Peyer's patch (tissue), 4 donors: ENCODE measurements around the gene BMP8B.

Source experiments
- POLR2A ChIP-seq, 2 donors: fragments of 450-650 bp; IDR thresholded peaks; one replicate each; pipeline ENCODE4 v1.5.1; 2017; ENCODE audit warnings: antibody characterized with exemption in 2 of 2, mild to moderate bottlenecking in 2 of 2, moderate library complexity in 2 of 2
- TF ChIP-seq, protein P1 (sequence below), 6 experiments: fragments of 450-650 bp in 4 of 6; fragments of 200-600 bp in 2 of 6; sonication (generic) in 1 of 6; IDR thresholded peaks; one replicate each; pipeline ENCODE4 v1.5.1; 2017 to 2019; ENCODE audit warnings: antibody characterized with exemption in 6 of 6, mild to moderate bottlenecking in 3 of 6, moderate library complexity in 1 of 6

DNA sequence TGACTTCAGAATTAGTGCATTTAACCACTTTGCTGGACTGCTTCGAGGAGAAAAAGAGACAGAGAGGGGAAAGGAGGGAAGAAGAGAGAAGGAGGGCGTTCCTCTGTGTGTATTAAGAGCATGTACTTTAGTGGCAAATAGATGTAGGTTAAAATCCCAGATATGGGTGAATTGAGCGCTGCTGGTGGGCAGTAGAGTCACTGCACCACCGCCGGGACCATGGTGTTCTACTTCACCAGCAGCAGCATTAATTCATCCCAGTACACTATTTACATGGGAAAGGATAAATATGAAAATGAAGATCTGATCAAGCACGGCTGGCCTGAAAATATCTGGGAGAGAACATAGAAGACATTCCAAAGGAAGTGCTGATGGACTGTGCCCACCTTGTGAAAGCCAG, 70.9 kb downstream of the BMP8B start:
- TF ChIP-seq, protein P1, sequence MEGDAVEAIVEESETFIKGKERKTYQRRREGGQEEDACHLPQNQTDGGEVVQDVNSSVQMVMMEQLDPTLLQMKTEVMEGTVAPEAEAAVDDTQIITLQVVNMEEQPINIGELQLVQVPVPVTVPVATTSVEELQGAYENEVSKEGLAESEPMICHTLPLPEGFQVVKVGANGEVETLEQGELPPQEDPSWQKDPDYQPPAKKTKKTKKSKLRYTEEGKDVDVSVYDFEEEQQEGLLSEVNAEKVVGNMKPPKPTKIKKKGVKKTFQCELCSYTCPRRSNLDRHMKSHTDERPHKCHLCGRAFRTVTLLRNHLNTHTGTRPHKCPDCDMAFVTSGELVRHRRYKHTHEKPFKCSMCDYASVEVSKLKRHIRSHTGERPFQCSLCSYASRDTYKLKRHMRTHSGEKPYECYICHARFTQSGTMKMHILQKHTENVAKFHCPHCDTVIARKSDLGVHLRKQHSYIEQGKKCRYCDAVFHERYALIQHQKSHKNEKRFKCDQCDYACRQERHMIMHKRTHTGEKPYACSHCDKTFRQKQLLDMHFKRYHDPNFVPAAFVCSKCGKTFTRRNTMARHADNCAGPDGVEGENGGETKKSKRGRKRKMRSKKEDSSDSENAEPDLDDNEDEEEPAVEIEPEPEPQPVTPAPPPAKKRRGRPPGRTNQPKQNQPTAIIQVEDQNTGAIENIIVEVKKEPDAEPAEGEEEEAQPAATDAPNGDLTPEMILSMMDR (IDR thresholded peaks at IDR 0.05): no peak
- no peak for TF ChIP-seq POLR2A (IDR thresholded peaks at IDR 0.05)
